ENCODE data around the gene CASTOR2. TPM values are rescaled to one million over a fixed set of nuclear protein-coding genes. Genes with fewer than 3 reads are reported as not detected.

The CASTOR2 gene
- total RNA-seq, 1 experiment from 2014 or later, result 26.5 TPM

DNA sequence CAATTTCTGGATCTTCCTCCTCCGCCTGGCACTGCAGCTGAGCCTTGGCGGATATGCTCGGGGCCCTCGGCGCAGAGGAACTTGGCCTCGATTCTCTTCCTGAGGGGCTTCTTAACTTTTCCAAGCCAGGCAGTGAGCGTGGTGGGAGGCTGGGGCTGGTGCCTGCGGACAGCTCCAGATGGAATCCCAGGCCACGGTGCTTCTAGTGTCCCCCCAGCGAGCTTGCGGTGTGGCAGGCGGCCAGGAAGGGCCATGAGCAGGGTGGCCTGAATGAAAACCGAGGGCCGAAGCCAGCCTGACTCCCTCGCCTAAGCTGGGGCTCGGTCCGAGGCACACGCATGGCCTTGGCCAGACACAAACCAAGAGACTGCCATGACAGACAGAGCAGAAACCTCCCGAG is 77.8 kb downstream of the CASTOR2 start:
- no peak overlapping the region for H3K23ac ChIP-seq (ENCODE audit: insufficient read length, low read depth, low read length)
- peaks cover 15 to 17% of the 10 kb centered on the region in 2 experiments for H3K4me1 Mint-ChIP-seq

More for the DNA sequence above, 77.8 kb downstream of the CASTOR2 start:
- Mint-ChIP-seq H3K27ac (no peak overlapping the region), H3K36me3 (ENCODE audit: insufficient read depth in 1 of 3, low read depth in 3 of 3) (peaks cover 3 to 27% (median 20%) of the 10 kb centered on the region in 3 experiments), H3K9me3 (no peaks in the 10 kb centered on the region), H3K27me3 (ENCODE audit: low read depth) (peaks cover 2% of the 10 kb centered on the region; the same call in 1 of the 2 replicates), H3K4me3 (no peak overlapping the region)
- H3K18ac ChIP-seq (ENCODE audit: insufficient read length, low read depth, low read length), result no peak overlapping the region
- no peaks in the 10 kb centered on the region for H4K20me1 ChIP-seq (ENCODE audit: control insufficient read depth, insufficient read depth, insufficient read length)
- no peaks in the 10 kb centered on the region for H3K9me3 ChIP-seq (ENCODE audit: control insufficient read depth, low read depth, low read length)
- no CpG with 5 or more reads among the region's 19 CpGs for WGBS (ENCODE audit: extremely low coverage, insufficient read length, low lambda C conversion rate)
- no peaks in the 10 kb centered on the region for H3K79me1 ChIP-seq (ENCODE audit: insufficient read depth, low read depth, low read length, poor library complexity, severe bottlenecking)
- no peak overlapping the region for H3K9ac ChIP-seq (ENCODE audit: extremely low read depth, insufficient read length, low read length)
- no peak overlapping the region for H2BK12ac ChIP-seq (ENCODE audit: insufficient read length, low read depth, low read length)
- H2AK5ac ChIP-seq (ENCODE audit: insufficient read length, low read length), result no peak overlapping the region
- H3K4me1 ChIP-seq (ENCODE audit: insufficient read depth, low read length), result peaks cover 3% of the 10 kb centered on the region; the same call in 1 of the 2 replicates
- no peak overlapping the region for H3T11ph ChIP-seq (ENCODE audit: low read length)
- H4K8ac ChIP-seq (replicated peaks; ENCODE audit: insufficient read length, low read depth, low read length), result no peak overlapping the region
- no peak overlapping the region for H4K91ac ChIP-seq (ENCODE audit: insufficient read length, low read depth, low read length)
- no peak overlapping the region for H4K5ac ChIP-seq (ENCODE audit: insufficient read length, low read depth, low read length)
- no peak overlapping the region for H2BK15ac ChIP-seq (ENCODE audit: low read depth, low read length)
- no peaks in the 10 kb centered on the region for H3K23me2 ChIP-seq (ENCODE audit: insufficient read length, low read depth, low read length, poor library complexity, severe bottlenecking)
- TF ChIP-seq, protein P1, sequence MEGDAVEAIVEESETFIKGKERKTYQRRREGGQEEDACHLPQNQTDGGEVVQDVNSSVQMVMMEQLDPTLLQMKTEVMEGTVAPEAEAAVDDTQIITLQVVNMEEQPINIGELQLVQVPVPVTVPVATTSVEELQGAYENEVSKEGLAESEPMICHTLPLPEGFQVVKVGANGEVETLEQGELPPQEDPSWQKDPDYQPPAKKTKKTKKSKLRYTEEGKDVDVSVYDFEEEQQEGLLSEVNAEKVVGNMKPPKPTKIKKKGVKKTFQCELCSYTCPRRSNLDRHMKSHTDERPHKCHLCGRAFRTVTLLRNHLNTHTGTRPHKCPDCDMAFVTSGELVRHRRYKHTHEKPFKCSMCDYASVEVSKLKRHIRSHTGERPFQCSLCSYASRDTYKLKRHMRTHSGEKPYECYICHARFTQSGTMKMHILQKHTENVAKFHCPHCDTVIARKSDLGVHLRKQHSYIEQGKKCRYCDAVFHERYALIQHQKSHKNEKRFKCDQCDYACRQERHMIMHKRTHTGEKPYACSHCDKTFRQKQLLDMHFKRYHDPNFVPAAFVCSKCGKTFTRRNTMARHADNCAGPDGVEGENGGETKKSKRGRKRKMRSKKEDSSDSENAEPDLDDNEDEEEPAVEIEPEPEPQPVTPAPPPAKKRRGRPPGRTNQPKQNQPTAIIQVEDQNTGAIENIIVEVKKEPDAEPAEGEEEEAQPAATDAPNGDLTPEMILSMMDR (conservative IDR thresholded peaks at IDR 0.05), result no peak
- H3K4me2 ChIP-seq (ENCODE audit: insufficient read depth, insufficient read length, low read length), result no peak overlapping the region
- no peak overlapping the region for H2BK20ac ChIP-seq (ENCODE audit: low read depth, low read length, poor library complexity, severe bottlenecking)
- no peak overlapping the region for H3K14ac ChIP-seq (ENCODE audit: insufficient read depth, low read length)
- no peak overlapping the region for H2BK120ac ChIP-seq (ENCODE audit: low read depth, low read length, poor library complexity, severe bottlenecking)
- H3K79me2 ChIP-seq (ENCODE audit: insufficient read depth, low read length), result no peaks in the 10 kb centered on the region
- no peak overlapping the region for H2AFZ ChIP-seq (ENCODE audit: low read length)
- no peaks in the 10 kb centered on the region for H3K27me3 ChIP-seq (ENCODE audit: insufficient read depth, low read length)
- H3K27ac ChIP-seq (ENCODE audit: insufficient read length, low read depth, low read length), result no peak overlapping the region
- H2BK5ac ChIP-seq (ENCODE audit: insufficient read length, low read length), result no peak overlapping the region
- H3K56ac ChIP-seq (ENCODE audit: insufficient read length, low read depth, low read length), result no peak overlapping the region
- no peak for DNase-seq
- no peak overlapping the region for H3K4ac ChIP-seq (ENCODE audit: low read depth, low read length)

Measured in H9 (cell line).